ENCODE results near the gene CHD2. TPM values are rescaled to one million over a fixed set of nuclear protein-coding genes. Genes with fewer than 3 reads are reported as not detected.
A peak's percentile ranks its signal among the peaks of the same experiment; 100 is the strongest.

CHD2 gene
- total and polyA plus RNA-seq, 4 donors: 39.4 to 547 (median 76.3) TPM

DNA sequence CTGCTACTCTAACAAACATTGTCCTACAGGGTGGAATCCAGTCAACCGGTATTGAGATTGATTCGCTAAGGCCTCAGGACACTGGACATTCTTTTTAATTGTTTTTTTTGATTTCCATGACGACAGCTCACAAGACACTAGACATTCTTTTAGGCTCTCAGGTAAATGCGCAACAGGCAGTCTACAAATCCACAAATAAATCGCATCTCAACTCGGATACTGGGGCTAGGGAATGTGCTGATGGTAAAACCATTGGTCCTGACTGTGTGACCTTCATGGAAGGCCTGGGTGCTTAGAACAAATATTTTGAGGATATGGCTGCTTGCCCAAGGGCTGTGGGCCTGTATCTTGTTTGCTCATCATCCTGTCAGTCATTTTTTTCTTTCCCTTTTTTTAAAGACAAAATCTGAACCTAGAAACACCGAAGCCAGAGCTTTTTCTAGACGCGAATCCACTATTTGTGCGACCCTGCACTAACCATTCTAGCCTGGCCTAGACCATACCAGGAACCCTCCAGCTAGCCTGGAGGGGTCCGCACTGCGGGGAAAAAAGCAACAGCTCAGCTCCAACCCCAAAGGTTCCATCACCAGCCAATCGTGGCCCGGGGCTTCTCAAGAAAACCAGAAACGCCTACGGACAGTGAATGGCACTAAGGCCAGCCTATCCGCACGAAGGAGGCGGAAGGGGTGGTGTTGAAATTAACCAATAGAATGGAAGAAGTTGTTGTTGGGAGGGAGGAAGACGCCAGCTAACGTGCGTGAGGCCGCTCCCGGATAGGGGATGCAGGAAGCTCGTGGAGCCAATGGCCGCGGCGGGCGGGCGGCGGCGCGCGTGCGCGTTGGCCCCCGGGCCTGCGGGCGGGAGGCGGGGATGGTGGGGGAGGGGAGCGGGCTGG, 18.1 kb upstream of the CHD2 start:
- Histone ChIP-seq H3K4me1 (ENCODE audit: control insufficient read depth in 5 of 5, insufficient read depth in 5 of 5, low read length in 5 of 5) (peaks cover 0 to 35% (median 4%) of the 10 kb centered on the region in 5 donors), H3K27me3 (ENCODE audit: control insufficient read depth in 3 of 3, insufficient read depth in 3 of 3, low read length in 2 of 3) (no peaks in the 10 kb centered on the region), H3K9ac (ENCODE audit: insufficient read depth in 1 of 2, low read length in 2 of 2) (peak overlapping the region; percentile 41 to 92), H3K27ac (ENCODE audit: low read depth in 1 of 2, low read length in 1 of 2) (peak overlapping the region; percentile 89 to 92), H3K9me3 (ENCODE audit: control insufficient read depth in 4 of 4, insufficient read depth in 3 of 4, low read length in 3 of 4) (no peaks in the 10 kb centered on the region), H3K4me3 (peak overlapping the region; percentile 38), H3K36me3 (ENCODE audit: control insufficient read depth in 4 of 4, insufficient read depth in 4 of 4, low read length in 4 of 4) (peaks cover 0 to 22% (median 4%) of the 10 kb centered on the region in 4 donors)
- TF ChIP-seq, protein P1, sequence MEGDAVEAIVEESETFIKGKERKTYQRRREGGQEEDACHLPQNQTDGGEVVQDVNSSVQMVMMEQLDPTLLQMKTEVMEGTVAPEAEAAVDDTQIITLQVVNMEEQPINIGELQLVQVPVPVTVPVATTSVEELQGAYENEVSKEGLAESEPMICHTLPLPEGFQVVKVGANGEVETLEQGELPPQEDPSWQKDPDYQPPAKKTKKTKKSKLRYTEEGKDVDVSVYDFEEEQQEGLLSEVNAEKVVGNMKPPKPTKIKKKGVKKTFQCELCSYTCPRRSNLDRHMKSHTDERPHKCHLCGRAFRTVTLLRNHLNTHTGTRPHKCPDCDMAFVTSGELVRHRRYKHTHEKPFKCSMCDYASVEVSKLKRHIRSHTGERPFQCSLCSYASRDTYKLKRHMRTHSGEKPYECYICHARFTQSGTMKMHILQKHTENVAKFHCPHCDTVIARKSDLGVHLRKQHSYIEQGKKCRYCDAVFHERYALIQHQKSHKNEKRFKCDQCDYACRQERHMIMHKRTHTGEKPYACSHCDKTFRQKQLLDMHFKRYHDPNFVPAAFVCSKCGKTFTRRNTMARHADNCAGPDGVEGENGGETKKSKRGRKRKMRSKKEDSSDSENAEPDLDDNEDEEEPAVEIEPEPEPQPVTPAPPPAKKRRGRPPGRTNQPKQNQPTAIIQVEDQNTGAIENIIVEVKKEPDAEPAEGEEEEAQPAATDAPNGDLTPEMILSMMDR (IDR thresholded peaks at IDR 0.05; ENCODE audit: control extremely low read depth, extremely low read depth): no peak
- 8 to 12% methylated on average over 38 to 41 of the region's 41 CpGs for WGBS, 2 donors
- peak; percentile 93 for ATAC-seq (ENCODE audit: insufficient read depth, low FRiP score)
- DNase-seq: peak; percentile 100

DNA sequence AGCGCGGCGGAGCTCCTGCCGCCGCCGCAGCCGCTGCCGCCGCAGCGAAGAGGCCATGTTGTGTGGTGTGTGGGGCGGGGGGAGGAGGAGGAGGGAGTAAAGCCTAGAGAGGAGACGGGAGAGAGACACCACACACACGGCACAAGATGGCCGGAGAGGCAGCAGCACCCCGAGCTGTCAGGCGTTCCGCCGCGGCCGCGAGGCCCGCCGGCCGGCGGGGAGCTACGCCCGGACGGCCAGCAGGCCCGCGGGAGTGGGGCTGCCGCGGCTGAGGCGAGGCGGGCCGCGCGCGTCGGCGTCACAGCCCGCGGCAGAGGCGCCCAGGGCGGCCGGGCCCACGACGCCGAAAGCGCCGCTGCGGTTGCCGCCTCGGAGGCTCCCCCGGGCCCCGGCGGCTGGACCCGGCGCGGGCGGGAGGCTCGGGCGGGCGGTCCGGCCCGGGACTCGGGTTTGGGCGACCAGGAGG, 17.4 kb upstream of the CHD2 start:
- no peaks in the 10 kb centered on the region for H3K9me3 ChIP-seq (ENCODE audit: control insufficient read depth in 4 of 4, insufficient read depth in 3 of 4, low read length in 3 of 4)
- H3K36me3 ChIP-seq (ENCODE audit: control insufficient read depth in 4 of 4, insufficient read depth in 4 of 4, low read length in 4 of 4): peaks cover 0 to 26% (median 8%) of the 10 kb centered on the region in 4 donors
- no peaks in the 10 kb centered on the region for H3K27me3 ChIP-seq (ENCODE audit: control insufficient read depth in 3 of 3, insufficient read depth in 3 of 3, low read length in 2 of 3)
- peak overlapping the region; percentile 99 for H3K4me3 ChIP-seq
- no peak for DNase-seq
- WGBS, 2 donors: 0% methylated on average over 28 to 67 of the region's 67 CpGs
- ATAC-seq (ENCODE audit: insufficient read depth, low FRiP score): no peak
- TF ChIP-seq, protein P1 (IDR thresholded peaks at IDR 0.05; ENCODE audit: control extremely low read depth, extremely low read depth): no peak
- H3K27ac ChIP-seq (ENCODE audit: low read depth in 1 of 2, low read length in 1 of 2): peak overlapping the region; percentile 100
- H3K9ac ChIP-seq (ENCODE audit: insufficient read depth in 1 of 2, low read length in 2 of 2): peak overlapping the region; percentile 100
- peaks cover 0 to 41% (median 4%) of the 10 kb centered on the region in 5 donors for H3K4me1 ChIP-seq (ENCODE audit: control insufficient read depth in 5 of 5, insufficient read depth in 5 of 5, low read length in 5 of 5)

DNA sequence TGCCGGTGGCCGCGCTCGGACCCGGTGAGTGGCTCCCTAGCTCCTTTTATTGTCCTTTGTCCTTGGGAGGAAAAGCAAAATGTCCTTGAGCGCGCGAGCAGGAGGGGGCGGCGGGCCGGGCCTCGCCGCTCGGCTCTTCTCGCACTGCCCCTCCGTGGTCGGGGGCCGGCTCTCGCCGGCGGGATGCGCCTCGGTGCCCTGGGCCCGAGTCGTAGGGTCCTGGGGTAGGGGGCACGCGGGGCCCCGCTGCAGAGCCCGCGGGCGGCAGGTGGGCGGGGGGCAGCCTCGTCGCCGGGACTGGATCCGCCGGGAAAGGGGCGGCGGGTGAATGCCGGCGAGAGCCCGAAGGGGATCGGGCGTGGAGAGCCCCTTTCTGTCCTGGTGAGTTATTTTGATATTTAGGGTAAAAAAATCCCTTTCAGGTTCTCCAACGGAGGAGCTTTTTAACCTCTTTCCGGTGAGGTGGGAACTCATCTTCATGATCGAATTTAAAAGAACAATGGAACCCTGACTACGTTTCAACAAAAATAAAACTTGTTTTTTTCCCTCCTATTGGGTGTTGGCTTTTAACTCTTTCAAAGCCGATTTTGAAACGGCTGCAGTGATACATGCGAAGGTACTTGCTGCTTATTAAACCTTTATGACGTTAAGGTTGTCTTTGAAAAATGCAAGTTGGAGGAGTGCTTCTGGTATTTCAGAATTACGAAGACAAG, 16.8 kb upstream of the CHD2 start:
- H3K4me3 ChIP-seq: peak overlapping the region; percentile 99
- no peaks in the 10 kb centered on the region for H3K9me3 ChIP-seq (ENCODE audit: control insufficient read depth in 4 of 4, insufficient read depth in 3 of 4, low read length in 3 of 4)
- peak overlapping the region; percentile 100 for H3K9ac ChIP-seq (ENCODE audit: insufficient read depth in 1 of 2, low read length in 2 of 2)
- ATAC-seq (ENCODE audit: insufficient read depth, low FRiP score): no peak
- H3K4me1 ChIP-seq (ENCODE audit: control insufficient read depth in 5 of 5, insufficient read depth in 5 of 5, low read length in 5 of 5): peaks cover 0 to 47% (median 4%) of the 10 kb centered on the region in 5 donors
- peak overlapping the region; percentile 100 for H3K27ac ChIP-seq (ENCODE audit: low read depth in 1 of 2, low read length in 1 of 2)
- peaks cover 0 to 26% (median 10%) of the 10 kb centered on the region in 4 donors for H3K36me3 ChIP-seq (ENCODE audit: control insufficient read depth in 4 of 4, insufficient read depth in 4 of 4, low read length in 4 of 4)
- TF ChIP-seq, protein P1 (IDR thresholded peaks at IDR 0.05; ENCODE audit: control extremely low read depth, extremely low read depth): no peak
- H3K27me3 ChIP-seq (ENCODE audit: control insufficient read depth in 3 of 3, insufficient read depth in 3 of 3, low read length in 2 of 3): no peaks in the 10 kb centered on the region
- 0 to 1% methylated on average over 52 to 53 of the region's 53 CpGs for WGBS, 2 donors
- DNase-seq: peak in 2 of 3 donors; percentile 48 to 84
